B cell (primary cell): ENCODE data around the gene KCNH1. TPM values are rescaled to one million over a fixed set of nuclear protein-coding genes. Genes with fewer than 3 reads are reported as not detected.
"Not testable (repeated sequence)": the region's sequence is repeated elsewhere in the genome, so short reads cannot be mapped to it uniquely, and the experiment has no call there.

Experiments
- ATAC-seq: fragments of 200-7000 bp; cut with Tn5 transposase; one replicate; pipeline ENCODE4 v1.10.0; 2021; ENCODE audit warnings: low read depth, mild to moderate bottlenecking, moderate number of reproducible peaks, moderate library complexity
- CTCF ChIA-PET: fragments of 350-600 bp; sonication (Branson Sonifier 250); formaldehyde crosslinking; loops from one replicate; lab custom pipeline; 2021; ENCODE audit warnings: antibody characterized with exemption, inconsistent platforms; lab: Charles Lee
- POLR2A ChIA-PET: fragments of 350-600 bp; sonication (Branson Sonifier 250); formaldehyde crosslinking; loops from one replicate; lab custom pipeline; 2021; ENCODE audit warnings: antibody characterized with exemption; lab: Charles Lee
- DNase-seq: peaks from one replicate; pipeline ENCODE4 v3.0.0; 2013
- H2AFZ ChIP-seq: 2 replicates; pipeline ENCODE4 v1.6.1; 2012; ENCODE audit warnings: mild to moderate bottlenecking, low read depth, low read length; ENCODE audit not compliant: insufficient read depth, poor library complexity, severe bottlenecking
- H3K27ac ChIP-seq, 2 donors: 1 replicate in 1 of 2; 2 replicates in 1 of 2; pipeline ENCODE4 v1.5.1; 2012 to 2013; ENCODE audit warnings: low read length in 2 of 2, mild to moderate bottlenecking in 2 of 2, moderate library complexity in 1 of 2
- H3K27me3 ChIP-seq, 4 experiments: fragments of 200-600 bp in 1 of 4; sonication (generic) in 1 of 4; replicated peaks in 1 of 4; 1 replicate in 2 of 4; 2 replicates in 2 of 4; pipeline versions ENCODE4 v1.6.1 to v1.7.0; 2013 to 2016; ENCODE audit warnings: low read length in 3 of 4, mild to moderate bottlenecking in 2 of 4, mixed read lengths in 1 of 4, moderate library complexity in 1 of 4; ENCODE audit not compliant: insufficient read depth in 4 of 4, control insufficient read depth in 3 of 4; ENCODE audit errors: control extremely low read depth in 1 of 4
- H3K36me3 ChIP-seq, 2 experiments: replicated peaks in 1 of 2; 1 replicate in 1 of 2; 2 replicates in 1 of 2; pipeline versions ENCODE4 v1.6.1 to v1.7.1; 2013; ENCODE audit warnings: low read length in 1 of 2; ENCODE audit not compliant: insufficient read depth in 2 of 2, control insufficient read depth in 1 of 2; ENCODE audit errors: control extremely low read depth in 1 of 2, extremely low read depth in 1 of 2
- H3K4me1 ChIP-seq, 2 donors: fragments of 200-600 bp in 1 of 2; sonication (generic) in 1 of 2; 1 replicate in 1 of 2; 2 replicates in 1 of 2; pipeline versions ENCODE4 v1.5.1 to v1.6.1; 2013 to 2017; ENCODE audit warnings: low read length in 2 of 2; ENCODE audit not compliant: control insufficient read depth in 2 of 2, insufficient read depth in 2 of 2
- H3K4me2 ChIP-seq: replicated peaks from 2 replicates; pipeline ENCODE3; 2012; ENCODE audit warnings: mild to moderate bottlenecking, low read depth, low read length; ENCODE audit not compliant: poor library complexity, severe bottlenecking
- H3K4me3 ChIP-seq, 5 experiments: fragments of 200-600 bp in 1 of 5; sonication (generic) in 1 of 5; 1 replicate in 3 of 5; 2 replicates in 2 of 5; pipeline versions ENCODE4 v1.5.1 to v1.7.0; 2011 to 2016; ENCODE audit warnings: low read length in 4 of 5, mild to moderate bottlenecking in 4 of 5, low read depth in 2 of 5, control low read depth in 1 of 5, moderate library complexity in 1 of 5; ENCODE audit not compliant: insufficient read depth in 1 of 5; ENCODE audit errors: control extremely low read depth in 1 of 5, extremely low read depth in 1 of 5
- H3K79me2 ChIP-seq: fragments of 200-600 bp; sonication (generic); one replicate; pipeline ENCODE4 v1.6.0; 2016; ENCODE audit warnings: low read length; ENCODE audit not compliant: control insufficient read depth, insufficient read depth
- H3K9ac ChIP-seq: fragments of 200-600 bp; sonication (generic); 2 replicates; pipeline ENCODE4 v1.6.1; 2017; ENCODE audit warnings: mild to moderate bottlenecking, low read length, moderate library complexity
- H3K9me3 ChIP-seq, 3 donors: one replicate each; pipeline versions ENCODE4 v1.6.1 to v1.7.1; 2013; ENCODE audit warnings: low read length in 2 of 3; ENCODE audit not compliant: control insufficient read depth in 2 of 3, insufficient read depth in 1 of 3; ENCODE audit errors: control extremely low read depth in 1 of 3
- H4K20me1 ChIP-seq: 2 replicates; pipeline ENCODE4 v1.6.0; 2012; ENCODE audit warnings: mild to moderate bottlenecking, low read length; ENCODE audit not compliant: insufficient read depth, control insufficient read depth, poor library complexity, severe bottlenecking
- H3K27ac Mint-ChIP-seq: one replicate; pipeline ENCODE4 v1.8.0; 2021; ENCODE audit warnings: mixed read lengths
- H3K27me3 Mint-ChIP-seq: one replicate; pipeline ENCODE4 v1.8.0; 2021; ENCODE audit warnings: mixed read lengths
- H3K4me1 Mint-ChIP-seq: one replicate; pipeline ENCODE4 v1.8.0; 2021; ENCODE audit warnings: mixed read lengths
- H3K4me3 Mint-ChIP-seq: one replicate; pipeline ENCODE4 v1.8.0; 2021; ENCODE audit warnings: mixed read lengths
- H3K9me3 Mint-ChIP-seq: one replicate; pipeline ENCODE4 v1.8.0; 2022; ENCODE audit warnings: mixed read lengths; ENCODE audit not compliant: insufficient read depth
- CTCF ChIP-seq: fragments of 200-600 bp; IDR thresholded peaks from one replicate; pipeline ENCODE4 v1.8.0; 2022; ENCODE audit warnings: antibody characterized with exemption, mild to moderate bottlenecking
- EZH2 ChIP-seq: IDR thresholded peaks from 2 replicates; pipeline ENCODE4 v1.6.1; 2012; ENCODE audit warnings: borderline replicate concordance, low read depth, mild to moderate bottlenecking, moderate library complexity, low read length; ENCODE audit not compliant: insufficient read depth, poor library complexity, severe bottlenecking
- WGBS: methylation state at CpG from one replicate; pipeline ENCODE4 v1.1.5; 2013; ENCODE audit warnings: missing lambda C conversion rate; ENCODE audit not compliant: insufficient coverage; 5-methylcytosine and 5-hydroxymethylcytosine counted together
- intact Hi-C: fragments of 100-400 bp; cut with micrococcal nuclease; formaldehyde crosslinking; loops from one replicate; pipeline ENCODE4 v1.10.0; 2022
- polyA plus RNA-seq: library from polyadenylated mRNA; depleted of rRNA; stranded (reverse); fragments of >200 nt; gene quantifications from 2 replicates; pipeline ENCODE4 v1.2.3, GENCODE V29; 2012
- total RNA-seq, 2 donors: library from RNA; stranded (reverse); fragments of 120-200 nt in 1 of 2; gene quantifications; 1 replicate in 1 of 2; 2 replicates in 1 of 2; pipeline versions ENCODE4 v1.2.3 to v1.2.4, GENCODE V29; 2013 to 2022

Gene KCNH1
- total and polyA plus RNA-seq, 2 donors (not counting 1 experiment from before 2014, with no cell fraction given): not detected

DNA sequence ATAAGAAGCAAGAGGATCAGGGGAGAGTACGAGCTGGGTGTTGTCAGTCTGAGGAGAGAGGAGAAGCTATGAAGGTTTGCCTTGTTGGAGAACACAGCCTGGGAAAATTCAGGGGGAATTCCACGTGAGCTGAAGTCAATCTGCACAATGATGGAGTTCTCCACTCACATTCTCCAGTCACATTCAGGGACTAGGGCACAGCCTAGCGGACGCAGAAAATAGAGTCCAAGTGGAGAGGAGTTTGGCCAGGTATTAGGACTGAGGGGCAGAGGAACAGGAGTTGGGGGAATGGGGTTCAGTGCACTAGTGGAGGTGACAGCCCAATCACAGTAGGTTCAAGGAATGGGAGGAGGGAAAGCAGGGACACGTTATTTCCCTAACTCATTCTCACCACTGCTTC is 124.0 kb downstream of the KCNH1 start:
- Histone ChIP-seq H3K9ac (no peak overlapping the region), H3K4me2 (no peak overlapping the region)
- WGBS: no CpG with 5 or more reads among the region's 5 CpGs

GRCh38 chr1:211007830-211008229 is 126.1 kb downstream of the KCNH1 start:
- Mint-ChIP-seq H3K9me3 (no peaks in the 10 kb centered on the region), H3K27me3 (peaks cover 10% of the 10 kb centered on the region), H3K27ac (no peak overlapping the region), H3K4me1 (no peaks in the 10 kb centered on the region), H3K4me3 (no peak overlapping the region)
- Histone ChIP-seq H3K79me2 (no peaks in the 10 kb centered on the region), H3K36me3 (no peaks in the 10 kb centered on the region), H4K20me1 (no peaks in the 10 kb centered on the region), H3K4me2 (no peak overlapping the region), H3K4me3 (no peak overlapping the region), H3K9me3 (no peaks in the 10 kb centered on the region), H3K27ac (no peak overlapping the region), H3K9ac (no peak overlapping the region), H3K4me1 (no peaks in the 10 kb centered on the region), H2AFZ (no peak overlapping the region), H3K27me3 (peaks cover 0 to 5% (median 0%) of the 10 kb centered on the region in 4 experiments)
- ChIA-PET CTCF (no interaction called here), POLR2A (no interaction called here)
- intact Hi-C loops: no loop called here
- WGBS: no CpG with 5 or more reads among the region's 1 CpG
- TF ChIP-seq EZH2: no peak
- TF ChIP-seq CTCF: no peak
- ATAC-seq (no peak), DNase-seq (no peak)

More for the DNA sequence above, 124.0 kb downstream of the KCNH1 start:
- no peak overlapping the region for H3K4me3 ChIP-seq
- no peaks in the 10 kb centered on the region for H3K79me2 ChIP-seq
- H3K27ac Mint-ChIP-seq: no peak overlapping the region
- no peaks in the 10 kb centered on the region for H3K9me3 Mint-ChIP-seq
- ChIA-PET CTCF (no interaction called here), POLR2A (no interaction called here)
- no peak for ATAC-seq
- no peaks in the 10 kb centered on the region for H3K36me3 ChIP-seq
- no peaks in the 10 kb centered on the region for H4K20me1 ChIP-seq
- DNase-seq: no peak
- H3K4me3 Mint-ChIP-seq: no peak overlapping the region
- H3K27me3 ChIP-seq: peaks cover 0 to 5% (median 0%) of the 10 kb centered on the region in 4 experiments
- no peaks in the 10 kb centered on the region for H3K4me1 ChIP-seq
- H3K4me1 Mint-ChIP-seq: no peaks in the 10 kb centered on the region
- H3K27me3 Mint-ChIP-seq: peaks cover 17% of the 10 kb centered on the region
- no peaks in the 10 kb centered on the region for H3K9me3 ChIP-seq
- no peak overlapping the region for H2AFZ ChIP-seq
- TF ChIP-seq EZH2: no peak
- TF ChIP-seq CTCF: no peak
- intact Hi-C loops: no loop called here
- H3K27ac ChIP-seq: no peak overlapping the region

- DNase-seq, CTCF ChIA-PET, H3K27ac Mint-ChIP-seq, H3K9me3 Mint-ChIP-seq, POLR2A ChIA-PET, H3K4me2 ChIP-seq, H2AFZ ChIP-seq, H3K4me3 ChIP-seq, ATAC-seq, H3K9me3 ChIP-seq, H3K27ac ChIP-seq, H3K9ac ChIP-seq, intact Hi-C loops, H3K4me1 ChIP-seq, H3K4me1 Mint-ChIP-seq, H3K79me2 ChIP-seq, H3K27me3 ChIP-seq, H3K36me3 ChIP-seq, H3K4me3 Mint-ChIP-seq, H4K20me1 ChIP-seq: not testable (repeated sequence)
- peaks cover 24% of the 10 kb centered on the region for H3K27me3 Mint-ChIP-seq
- WGBS: 89% methylated on average over 9 of the region's 13 CpGs
Observed at GRCh38 chr1:210995931-210996330, 138.0 kb downstream of the KCNH1 start.
